HCT116 (cell line): ENCODE results near the gene TTC33. TPM values are rescaled to one million over a fixed set of nuclear protein-coding genes. Genes with fewer than 3 reads are reported as not detected.

Experiments
- ATAC-seq: fragments of 200-7000 bp; cut with Tn5 transposase; 2 replicates; pipeline ENCODE4 v1.9.1; 2020; ENCODE audit warnings: mild to moderate bottlenecking, moderate library complexity
- BruUV-seq: library from RNA; stranded (reverse); fragments of 400-500 nt; replicated peaks from 2 replicates; lab custom pipeline; 2021; lab: Mats Ljungman, UMichigan
- CTCF ChIA-PET: fragments of 300-600 bp; sonication (Branson Sonifier 250); formaldehyde crosslinking; loops from one replicate; lab custom pipeline; 2021; ENCODE audit warnings: antibody characterized with exemption; lab: Charles Lee
- POLR2A ChIA-PET: fragments of 300-600, 350-600 bp; sonication (Branson Sonifier 250); formaldehyde crosslinking; loops from one replicate; lab custom pipeline; 2021; ENCODE audit warnings: antibody characterized with exemption; lab: Charles Lee
- RAD21 ChIA-PET, 2 experiments: fragments of 300-600 bp; sonication (Branson Sonifier 250); formaldehyde crosslinking; loops; one replicate each; lab custom pipeline; 2023; ENCODE audit warnings: low total read pairs in 2 of 2; ENCODE audit not compliant: uncharacterized antibody in 2 of 2, unreplicated experiment in 2 of 2, low non-redundant PET in 1 of 2; lab: Charles Lee
- DNase-seq: peaks from one replicate; pipeline ENCODE4 v3.0.0-alpha.2; 2010; ENCODE audit warnings: low read depth, low spot score
- H2AFZ ChIP-seq: fragments of 200-600 bp; shearing (Covaris generic), sonication (generic); 2 replicates; pipeline ENCODE4 v1.6.1; 2017; ENCODE audit warnings: low read depth, mixed run types, mixed read lengths, antibody characterized with exemption, low read length; ENCODE audit not compliant: poor library complexity, severe bottlenecking
- H3K27ac ChIP-seq: 2 replicates; pipeline ENCODE4 v1.5.1; 2012; ENCODE audit warnings: low read depth, low read length
- H3K27me3 ChIP-seq: fragments of 200-600 bp; sonication (generic); 2 replicates; pipeline ENCODE4 v1.6.1; 2016; ENCODE audit warnings: mixed run types, low read length, mixed read lengths; ENCODE audit not compliant: insufficient read depth
- H3K36me3 ChIP-seq, 2 experiments: fragments of 200-500 bp in 1 of 2; fragments of 200-600 bp in 1 of 2; sonication (Bioruptor generic) in 1 of 2; sonication (generic) in 1 of 2; 2 replicates each; pipeline versions ENCODE4 v1.5.1 to v1.6.1; 2014 to 2016; ENCODE audit warnings: low read length in 2 of 2, inconsistent platforms in 1 of 2, mixed read lengths in 1 of 2, mixed run types in 1 of 2; ENCODE audit not compliant: insufficient read depth in 2 of 2, control insufficient read depth in 1 of 2
- H3K4me1 ChIP-seq, 2 experiments: fragments of 200-600 bp in 1 of 2; sonication (generic) in 1 of 2; 2 replicates each; pipeline versions ENCODE4 v1.5.1 to v1.6.1; 2012 to 2017; ENCODE audit warnings: low read length in 2 of 2, inconsistent platforms in 1 of 2, mild to moderate bottlenecking in 1 of 2, mixed read lengths in 1 of 2, mixed run types in 1 of 2, moderate library complexity in 1 of 2; ENCODE audit not compliant: insufficient read depth in 2 of 2, control insufficient read depth in 1 of 2
- H3K4me2 ChIP-seq: fragments of 200-600 bp; sonication (generic); 2 replicates; pipeline ENCODE4 v1.6.1; 2017; ENCODE audit warnings: mixed run types, low read length, mixed read lengths
- H3K4me3 ChIP-seq, 2 experiments: fragments of 200-600 bp in 1 of 2; sonication (generic) in 1 of 2; replicated peaks in 1 of 2; 2 replicates each; pipeline ENCODE4 v1.5.1; 2011 to 2016; ENCODE audit warnings: low read length in 2 of 2, control low read depth in 1 of 2, low read depth in 1 of 2, mild to moderate bottlenecking in 1 of 2, mixed read lengths in 1 of 2, mixed run types in 1 of 2
- H3K79me2 ChIP-seq: fragments of 200-600 bp; sonication (generic); 2 replicates; pipeline ENCODE4 v1.6.1; 2017; ENCODE audit warnings: mild to moderate bottlenecking, mixed run types, low read length, moderate library complexity, mixed read lengths; ENCODE audit not compliant: insufficient read depth
- H3K9ac ChIP-seq: fragments of 200-600 bp; sonication (generic); 2 replicates; pipeline ENCODE4 v1.6.1; 2016; ENCODE audit warnings: low read length, mixed read lengths
- H3K9me2 ChIP-seq: fragments of 200-600 bp; sonication (generic), shearing (Covaris generic); 2 replicates; pipeline ENCODE4 v1.6.1; 2017; ENCODE audit warnings: mixed run types, mild to moderate bottlenecking, moderate library complexity; ENCODE audit not compliant: insufficient read depth
- H3K9me3 ChIP-seq, 2 experiments: fragments of 200-500 bp in 1 of 2; fragments of 200-600 bp in 1 of 2; sonication (Bioruptor generic) in 1 of 2; sonication (generic) in 1 of 2; 2 replicates each; pipeline ENCODE4 v1.6.1; 2014 to 2017; ENCODE audit warnings: low read length in 2 of 2, mixed read lengths in 2 of 2, inconsistent platforms in 1 of 2, low read depth in 1 of 2, mild to moderate bottlenecking in 1 of 2, mixed run types in 1 of 2, moderate library complexity in 1 of 2; ENCODE audit not compliant: control insufficient read depth in 1 of 2, insufficient read depth in 1 of 2
- H4K20me1 ChIP-seq: fragments of 200-600 bp; sonication (generic), shearing (Covaris generic); 2 replicates; pipeline ENCODE4 v1.6.1; 2017; ENCODE audit warnings: mixed run types, mild to moderate bottlenecking, moderate library complexity; ENCODE audit not compliant: insufficient read depth
- CBX3 ChIP-seq: IDR thresholded peaks from 2 replicates; pipeline ENCODE4 v1.6.1; 2012; ENCODE audit warnings: low read depth
- CEBPB ChIP-seq: IDR thresholded peaks from 2 replicates; pipeline ENCODE4 v1.6.1; 2012; ENCODE audit warnings: low read depth
- CTCF ChIP-seq, 3 experiments: fragments of 200-600 bp in 1 of 3; sonication (generic) in 1 of 3; IDR thresholded peaks in 2 of 3; conservative IDR thresholded peaks in 1 of 3; 2 replicates each; pipeline ENCODE4 v1.5.1; 2012 to 2017; ENCODE audit warnings: low read depth in 2 of 3, low read length in 2 of 3, antibody characterized with exemption in 1 of 3, borderline replicate concordance in 1 of 3, control low read depth in 1 of 3, mild to moderate bottlenecking in 1 of 3, mixed read lengths in 1 of 3, mixed run types in 1 of 3, moderate library complexity in 1 of 3; ENCODE audit not compliant: insufficient read depth in 1 of 3
- ELF1 ChIP-seq: IDR thresholded peaks from 2 replicates; pipeline ENCODE4 v1.6.1; 2012; ENCODE audit warnings: low read depth, borderline replicate concordance
- EZH2 ChIP-seq: fragments of 200-600 bp; sonication (generic); IDR thresholded peaks from 2 replicates; pipeline ENCODE4 v1.6.1; 2017; ENCODE audit warnings: antibody characterized with exemption, mixed run types
- EZH2phosphoT487 ChIP-seq: fragments of 200-600 bp; IDR thresholded peaks from 2 replicates; pipeline ENCODE4 v1.6.1; 2018; ENCODE audit warnings: antibody characterized with exemption, borderline replicate concordance
- JUND ChIP-seq: IDR thresholded peaks from 2 replicates; pipeline ENCODE4 v1.6.1; 2012
- POLR2A ChIP-seq: IDR thresholded peaks from 2 replicates; pipeline ENCODE4 v1.7.0; 2011; ENCODE audit warnings: borderline replicate concordance; ENCODE audit not compliant: insufficient read depth, insufficient read length; ENCODE audit errors: extremely low read depth
- POLR2AphosphoS5 ChIP-seq: IDR thresholded peaks from 2 replicates; pipeline ENCODE4 v1.6.1; 2011; ENCODE audit warnings: mild to moderate bottlenecking, low read depth, low read length, moderate library complexity
- RAD21 ChIP-seq: IDR thresholded peaks from 2 replicates; pipeline ENCODE4 v1.6.1; 2012; ENCODE audit warnings: low read depth, mild to moderate bottlenecking
- REST ChIP-seq: IDR thresholded peaks from 2 replicates; pipeline ENCODE4 v1.6.1; 2012; ENCODE audit warnings: low read depth
- SIN3A ChIP-seq: IDR thresholded peaks from 2 replicates; pipeline ENCODE4 v1.6.1; 2012; ENCODE audit warnings: low read depth
- TCF7L2 ChIP-seq: IDR thresholded peaks from 2 replicates; pipeline ENCODE4 v1.7.0; 2011; ENCODE audit warnings: borderline replicate concordance, inconsistent platforms; ENCODE audit not compliant: insufficient read depth, insufficient read length; ENCODE audit errors: extremely low read depth
- YY1 ChIP-seq: IDR thresholded peaks from 2 replicates; pipeline ENCODE4 v1.6.1; 2011; ENCODE audit warnings: low read length, low read depth, moderate library complexity, mild to moderate bottlenecking; ENCODE audit not compliant: insufficient replicate concordance; ENCODE audit errors: extremely low read depth
- ZNF274 ChIP-seq: fragments of 200-500 bp; sonication (Bioruptor generic); IDR thresholded peaks from 2 replicates; pipeline ENCODE4 v1.6.1; 2014; ENCODE audit warnings: mild to moderate bottlenecking, low read depth, low read length, inconsistent platforms
- intact Hi-C: fragments of 100-400 bp; cut with micrococcal nuclease; formaldehyde crosslinking; loops from 2 replicates; pipeline ENCODE4 v1.10.0; 2022
- total RNA-seq: library from RNA; stranded (reverse); gene quantifications from one replicate; pipeline ENCODE4 v1.2.1, GENCODE V29; 2021; ENCODE audit not compliant: unreplicated experiment
- TF ChIP-seq, protein P1 (sequence below): IDR thresholded peaks from 2 replicates; pipeline ENCODE4 v1.6.1; 2012
- TF ChIP-seq, protein P2 (sequence below): IDR thresholded peaks from 2 replicates; pipeline ENCODE4 v1.6.1; 2011; ENCODE audit warnings: mild to moderate bottlenecking, low read length, moderate library complexity; ENCODE audit not compliant: insufficient replicate concordance; ENCODE audit errors: extremely low read depth
- TF ChIP-seq, protein P3 (sequence below): IDR thresholded peaks from 2 replicates; pipeline ENCODE4 v1.6.1; 2012

TTC33 gene
- total RNA-seq, 1 experiment from 2014 or later = 14.5 TPM

DNA sequence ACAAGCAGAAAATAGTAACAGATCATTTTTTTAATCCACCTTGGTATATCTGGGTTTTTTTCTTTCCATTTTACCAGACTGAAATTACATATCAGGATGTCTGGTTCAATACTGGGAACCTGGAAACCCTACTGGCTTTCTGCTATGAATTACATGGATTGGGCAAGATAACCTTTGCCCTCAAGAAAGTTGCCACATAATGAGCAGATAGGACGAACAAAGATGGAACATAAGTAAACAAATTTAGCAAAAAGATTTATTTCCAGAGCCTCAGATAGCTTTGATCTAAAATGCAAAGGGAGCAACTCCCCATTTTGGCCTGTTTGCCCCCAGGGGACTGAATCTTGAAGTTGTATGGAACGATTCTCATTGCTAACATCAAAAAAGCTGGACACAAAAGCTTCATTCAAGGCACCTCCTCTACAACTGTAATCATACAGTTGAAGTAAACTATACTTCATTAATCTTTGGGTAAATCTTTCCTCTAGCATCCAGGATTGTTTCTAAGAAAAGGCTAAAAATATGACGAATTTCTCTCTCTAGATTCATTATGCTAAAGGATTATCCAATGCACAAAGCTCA lies 207.7 kb downstream of the TTC33 start:
- peaks cover 0 to 8% of the 10 kb centered on the region in 2 experiments; a peak in 1 of 4 replicates for H3K4me1 ChIP-seq
- no peaks in the 10 kb centered on the region for H4K20me1 ChIP-seq
- ChIA-PET POLR2A (no interaction called here), RAD21 (no interaction called here), CTCF (no interaction called here)
- no peaks in the 10 kb centered on the region for H3K9me3 ChIP-seq
- no peak overlapping the region for H3K9ac ChIP-seq
- BruUV-seq = no TSS peak
- H3K27ac ChIP-seq = no peak overlapping the region
- H3K36me3 ChIP-seq = no peaks in the 10 kb centered on the region
- no peaks in the 10 kb centered on the region for H3K9me2 ChIP-seq
- no peaks in the 10 kb centered on the region for H3K27me3 ChIP-seq
- no peak overlapping the region for H3K4me2 ChIP-seq
- no peak for TF ChIP-seq JUND
- TF ChIP-seq, protein P1, sequence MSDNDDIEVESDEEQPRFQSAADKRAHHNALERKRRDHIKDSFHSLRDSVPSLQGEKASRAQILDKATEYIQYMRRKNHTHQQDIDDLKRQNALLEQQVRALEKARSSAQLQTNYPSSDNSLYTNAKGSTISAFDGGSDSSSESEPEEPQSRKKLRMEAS = no peak
- TF ChIP-seq CTCF (IDR thresholded peaks at IDR 0.05 in 2 of 3, conservative IDR thresholded peaks at IDR 0.05 in 1 of 3; ENCODE audit: borderline replicate concordance in 1 of 3, insufficient read depth in 1 of 3, low read depth in 2 of 3, low read length in 2 of 3) = no peak
- TF ChIP-seq ZNF274 = no peak
- TF ChIP-seq REST = no peak
- TF ChIP-seq ELF1 = no peak
- TF ChIP-seq YY1 = no peak
- TF ChIP-seq, protein P2, sequence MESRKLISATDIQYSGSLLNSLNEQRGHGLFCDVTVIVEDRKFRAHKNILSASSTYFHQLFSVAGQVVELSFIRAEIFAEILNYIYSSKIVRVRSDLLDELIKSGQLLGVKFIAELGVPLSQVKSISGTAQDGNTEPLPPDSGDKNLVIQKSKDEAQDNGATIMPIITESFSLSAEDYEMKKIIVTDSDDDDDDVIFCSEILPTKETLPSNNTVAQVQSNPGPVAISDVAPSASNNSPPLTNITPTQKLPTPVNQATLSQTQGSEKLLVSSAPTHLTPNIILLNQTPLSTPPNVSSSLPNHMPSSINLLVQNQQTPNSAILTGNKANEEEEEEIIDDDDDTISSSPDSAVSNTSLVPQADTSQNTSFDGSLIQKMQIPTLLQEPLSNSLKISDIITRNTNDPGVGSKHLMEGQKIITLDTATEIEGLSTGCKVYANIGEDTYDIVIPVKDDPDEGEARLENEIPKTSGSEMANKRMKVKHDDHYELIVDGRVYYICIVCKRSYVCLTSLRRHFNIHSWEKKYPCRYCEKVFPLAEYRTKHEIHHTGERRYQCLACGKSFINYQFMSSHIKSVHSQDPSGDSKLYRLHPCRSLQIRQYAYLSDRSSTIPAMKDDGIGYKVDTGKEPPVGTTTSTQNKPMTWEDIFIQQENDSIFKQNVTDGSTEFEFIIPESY = no peak
- TF ChIP-seq EZH2 = no peak
- no peak for TF ChIP-seq POLR2A
- TF ChIP-seq RAD21 = no peak
- TF ChIP-seq SIN3A = no peak
- no peak for TF ChIP-seq CBX3
- TF ChIP-seq CEBPB = no peak
- TF ChIP-seq POLR2AphosphoS5 = no peak
- no peak for TF ChIP-seq EZH2phosphoT487
- TF ChIP-seq TCF7L2 = no peak
- TF ChIP-seq, protein P3, sequence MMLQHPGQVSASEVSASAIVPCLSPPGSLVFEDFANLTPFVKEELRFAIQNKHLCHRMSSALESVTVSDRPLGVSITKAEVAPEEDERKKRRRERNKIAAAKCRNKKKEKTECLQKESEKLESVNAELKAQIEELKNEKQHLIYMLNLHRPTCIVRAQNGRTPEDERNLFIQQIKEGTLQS = no peak
- no peak overlapping the region for H3K4me3 ChIP-seq
- DNase-seq = no peak
- H2AFZ ChIP-seq = no peak overlapping the region
- intact Hi-C loops = no loop called here
- ATAC-seq = no peak
- H3K79me2 ChIP-seq = no peaks in the 10 kb centered on the region
